GM12864 (cell line): ENCODE data around the gene IFI27.
"Not testable (repeated sequence)": the region's sequence is repeated elsewhere in the genome, so short reads cannot be mapped to it uniquely, and the experiment has no call there.

ENCODE experiments used
- DNase-seq: peaks from one replicate; pipeline ENCODE4 v3.0.0-alpha.2; 2011; ENCODE audit warnings: low read depth
- H3K4me3 ChIP-seq: 2 replicates; pipeline ENCODE4 v1.5.1; 2011; ENCODE audit warnings: mild to moderate bottlenecking, low read depth, low read length, control low read depth
- CTCF ChIP-seq: IDR thresholded peaks from 2 replicates; pipeline ENCODE4 v1.5.1; 2011; ENCODE audit warnings: low read depth, mild to moderate bottlenecking, moderate library complexity, low read length, control low read depth, inconsistent platforms; ENCODE audit errors: missing control alignments

Gene IFI27

GRCh38 chr14:94145902-94146527 lies 35.5 kb downstream of the IFI27 start:
- no peak overlapping the region for H3K4me3 ChIP-seq
- DNase-seq = no peak
- TF ChIP-seq CTCF = no peak

GRCh38 chr14:94152676-94153075 lies 42.1 kb downstream of the IFI27 start:
- no peak for TF ChIP-seq CTCF
- no peak overlapping the region for H3K4me3 ChIP-seq
- no peak for DNase-seq

- TF ChIP-seq CTCF = no peak
- H3K4me3 ChIP-seq = no peak overlapping the region
- no peak for DNase-seq
These were observed 43.3 kb downstream of the IFI27 start for GRCh38 chr14:94153750-94154342.

- H3K4me3 ChIP-seq, DNase-seq: not testable (repeated sequence)
These were observed 45.6 kb downstream of the IFI27 start for GRCh38 chr14:94156143-94156542.

GRCh38 chr14:94157197-94157596 lies 46.7 kb downstream of the IFI27 start:
- TF ChIP-seq CTCF = no peak
- no peak for DNase-seq
- no peak overlapping the region for H3K4me3 ChIP-seq

GRCh38 chr14:94158239-94158883 lies 47.8 kb downstream of the IFI27 start:
- no peak for DNase-seq
- TF ChIP-seq CTCF = no peak
- no peak overlapping the region for H3K4me3 ChIP-seq

GRCh38 chr14:94161058-94161457 lies 50.5 kb downstream of the IFI27 start:
- no peak overlapping the region for H3K4me3 ChIP-seq
- no peak for TF ChIP-seq CTCF
- no peak for DNase-seq
